ENCODE measurements around the gene SEC61B.
"Not testable (repeated sequence)": the region's sequence is repeated elsewhere in the genome, so short reads cannot be mapped to it uniquely, and the experiment has no call there.

Gene SEC61B

DNA sequence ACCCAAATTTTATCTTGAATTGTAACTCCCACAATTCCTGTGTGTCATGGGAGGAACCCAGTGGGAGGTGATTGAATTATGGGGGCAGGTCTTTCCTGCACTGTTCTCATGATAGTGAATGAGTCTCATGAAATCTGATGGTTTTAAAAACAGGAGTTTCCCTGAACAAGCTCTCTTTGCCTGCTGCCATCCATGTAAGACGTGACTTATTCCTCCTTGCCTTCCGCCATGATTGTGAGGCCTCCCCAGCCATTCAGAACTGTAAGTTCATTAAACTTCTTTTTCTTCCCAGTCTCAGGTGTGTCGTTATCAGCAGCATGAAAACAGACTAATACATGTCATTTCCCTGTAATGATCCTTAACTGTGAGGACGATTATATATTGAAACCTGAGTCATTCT lies 15.8 kb downstream of the SEC61B start:
- DNase-seq (ENCODE audit: low read depth in 2 of 2) = not testable (repeated sequence)

DNA sequence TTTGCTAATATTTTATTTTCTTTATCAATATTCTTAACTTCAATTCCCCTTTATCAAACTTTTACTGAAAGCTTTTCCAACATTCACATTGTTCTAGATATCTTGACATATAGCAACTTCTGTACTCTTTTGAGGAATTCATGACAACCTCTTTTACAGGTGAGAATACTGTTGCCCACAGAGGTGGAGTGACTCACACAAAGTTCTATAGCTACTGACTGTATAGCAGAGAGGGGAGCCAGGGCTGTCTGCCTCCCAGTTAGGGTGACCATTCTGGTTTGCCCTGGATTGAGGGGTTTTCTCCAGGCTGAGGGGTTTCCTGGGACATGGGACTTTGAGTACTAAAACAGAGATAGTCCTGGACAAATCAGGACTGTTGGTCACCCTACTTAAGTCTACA lies 16.2 kb downstream of the SEC61B start:
- no peak for DNase-seq (ENCODE audit: low read depth in 2 of 2)

DNA sequence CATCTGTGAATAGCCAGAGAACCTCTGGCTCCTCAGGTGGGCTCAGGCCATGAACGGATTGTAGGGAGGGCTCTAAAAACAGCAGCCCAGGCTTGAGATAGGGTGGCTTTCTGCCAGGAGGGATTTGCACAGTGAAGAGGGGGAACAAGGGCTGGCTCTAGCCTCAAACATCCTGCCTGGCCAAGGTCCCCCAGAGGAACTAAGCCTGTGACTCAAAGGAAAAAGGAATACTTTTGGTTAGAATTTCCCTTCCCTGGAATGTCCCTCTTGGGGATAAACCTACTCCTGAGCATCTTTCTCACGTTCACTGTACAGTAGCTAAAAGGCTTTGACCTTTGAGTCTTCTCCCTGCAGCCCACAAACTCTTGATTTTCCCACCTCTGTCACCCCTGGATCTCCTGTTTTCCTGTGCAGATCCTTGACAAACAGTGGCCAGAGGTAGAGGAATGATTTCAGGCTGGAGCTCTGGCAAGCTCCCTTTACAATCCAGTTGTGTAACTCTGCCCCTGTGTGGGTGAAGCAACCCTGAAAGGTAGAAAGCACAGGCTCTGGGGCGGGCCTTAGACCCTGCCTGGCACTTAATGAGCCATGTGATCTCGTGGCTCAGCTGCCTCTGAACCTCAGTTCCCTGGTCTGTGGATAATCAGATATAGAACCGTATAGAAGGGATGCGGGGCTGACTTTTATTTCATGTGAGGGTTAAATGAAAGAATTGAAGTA lies 17.4 kb downstream of the SEC61B start:
- no peak for DNase-seq (ENCODE audit: low read depth in 2 of 2)

DNA sequence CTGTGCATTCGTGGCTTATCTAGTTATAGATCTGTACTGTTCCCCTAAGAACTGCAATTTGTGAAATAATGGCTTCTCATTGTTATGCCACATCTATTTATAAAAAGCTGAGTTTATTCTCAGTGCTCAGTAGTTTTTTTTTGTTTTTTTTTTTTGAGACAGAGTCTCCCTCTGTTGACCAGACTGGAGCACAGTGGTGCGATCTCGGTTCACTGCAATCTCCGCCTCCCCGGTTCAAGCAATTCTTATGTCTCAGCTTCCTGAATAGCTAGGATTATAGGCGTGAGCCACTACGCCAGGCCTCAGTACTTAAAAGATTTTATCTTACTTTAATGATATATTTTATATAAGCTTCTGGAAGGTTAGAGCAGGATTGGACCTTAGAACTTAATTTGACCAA lies 19.0 kb downstream of the SEC61B start:
- DNase-seq (ENCODE audit: low read depth in 2 of 2) = no peak

DNA sequence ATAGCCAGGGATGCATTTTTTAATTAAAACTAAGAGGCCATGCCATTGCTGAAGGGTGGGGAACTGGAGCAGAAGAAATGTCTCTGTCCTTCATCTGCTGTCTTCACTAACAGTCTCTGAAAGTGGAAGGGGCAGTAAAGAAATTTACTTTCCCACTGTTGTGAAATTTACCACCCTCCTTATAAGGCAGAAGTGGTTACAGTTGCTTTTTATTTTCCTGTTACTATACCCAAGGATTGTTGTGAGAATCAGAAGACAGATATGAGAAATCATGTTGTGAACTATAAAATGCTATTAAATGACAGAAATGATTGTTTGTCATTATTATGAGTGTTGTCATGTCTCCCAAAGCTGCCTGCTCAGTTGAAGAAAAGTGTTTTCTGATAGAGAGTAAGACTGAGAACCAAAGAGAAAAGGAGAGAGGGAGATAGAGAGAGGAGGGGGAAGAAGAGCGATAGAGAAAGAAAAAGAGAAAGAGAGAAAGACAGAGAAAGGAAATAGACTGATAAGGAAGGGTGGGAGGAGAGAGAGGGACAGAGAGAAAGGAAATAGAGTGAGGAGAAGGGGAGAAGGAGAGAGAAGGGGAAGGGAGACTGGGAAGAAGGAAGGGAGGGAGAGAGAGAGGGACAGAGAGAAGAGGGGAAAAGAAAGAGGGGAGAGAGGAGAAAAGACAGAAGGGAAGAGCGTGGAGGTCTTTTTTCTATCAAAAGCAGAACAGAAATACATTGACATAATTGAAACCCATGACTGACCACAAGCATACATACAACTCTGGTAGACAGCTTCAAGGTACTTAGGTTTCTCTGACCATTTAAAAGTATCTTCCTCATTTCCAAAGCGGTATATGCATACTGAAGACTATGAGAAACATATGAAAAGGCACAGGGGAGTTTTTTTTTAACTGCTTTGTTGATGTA lies 22.5 kb downstream of the SEC61B start:
- DNase-seq (ENCODE audit: low read depth in 2 of 2) = no peak

DNA sequence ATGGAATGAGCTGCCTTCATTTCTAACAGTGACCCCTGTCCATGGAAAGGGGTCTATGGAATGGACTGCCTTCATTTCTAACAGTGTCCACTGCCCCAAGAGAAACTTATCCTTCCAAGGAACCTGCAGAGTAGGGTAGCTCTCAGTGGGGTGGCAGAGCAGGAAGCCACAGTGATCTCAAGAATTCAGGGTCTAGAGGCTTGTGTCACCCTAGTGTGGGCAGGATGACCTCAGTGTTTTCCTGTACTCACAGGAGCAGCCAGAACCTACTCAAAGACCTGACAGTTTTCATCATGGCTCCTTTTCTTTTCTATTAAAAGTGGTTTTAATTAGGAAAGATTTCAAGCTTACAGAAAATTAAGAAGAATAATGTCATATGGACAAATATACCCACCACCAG lies 27.5 kb downstream of the SEC61B start:
- no peak for DNase-seq (ENCODE audit: low read depth in 2 of 2)

DNA sequence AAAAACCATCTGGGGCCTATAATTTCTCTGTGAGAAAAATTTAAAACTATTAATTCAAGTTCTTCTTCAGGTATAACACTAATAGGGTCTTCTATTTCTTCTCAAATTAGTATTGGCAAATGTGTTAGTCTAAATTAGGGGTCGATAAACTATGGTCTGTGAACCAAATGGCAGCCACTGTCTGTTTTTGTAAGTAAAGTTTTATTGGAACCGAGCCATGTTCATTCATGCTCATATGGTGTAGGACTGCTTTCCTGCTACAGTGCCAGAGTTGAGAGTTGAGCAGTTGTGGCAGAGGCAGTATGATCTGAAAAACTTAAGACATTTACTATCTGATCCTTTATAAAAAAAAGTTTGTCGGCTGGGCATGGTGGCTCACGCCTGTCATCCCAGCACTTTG lies 29.1 kb downstream of the SEC61B start:
- DNase-seq (ENCODE audit: low read depth in 2 of 2) = no peak

DNA sequence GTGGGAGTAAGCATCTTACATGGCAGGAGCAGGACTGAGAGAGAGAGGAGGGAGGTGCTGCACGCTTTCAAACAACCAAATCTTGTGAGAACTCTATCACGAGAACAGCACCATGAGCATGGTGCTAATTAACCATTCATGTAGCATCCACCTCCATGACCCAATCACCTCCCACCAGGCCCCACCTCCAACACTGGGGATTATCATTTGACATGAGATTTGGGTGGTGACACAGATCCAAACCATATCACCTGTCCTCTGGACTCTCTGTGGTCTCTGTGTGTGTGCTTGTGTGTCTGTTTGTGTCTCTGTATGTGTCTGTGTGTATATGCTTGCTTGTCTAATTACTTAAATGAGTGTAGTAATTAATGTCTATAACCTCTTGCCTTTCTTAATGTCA lies 31.1 kb downstream of the SEC61B start:
- no peak for DNase-seq (ENCODE audit: low read depth in 2 of 2)

DNA sequence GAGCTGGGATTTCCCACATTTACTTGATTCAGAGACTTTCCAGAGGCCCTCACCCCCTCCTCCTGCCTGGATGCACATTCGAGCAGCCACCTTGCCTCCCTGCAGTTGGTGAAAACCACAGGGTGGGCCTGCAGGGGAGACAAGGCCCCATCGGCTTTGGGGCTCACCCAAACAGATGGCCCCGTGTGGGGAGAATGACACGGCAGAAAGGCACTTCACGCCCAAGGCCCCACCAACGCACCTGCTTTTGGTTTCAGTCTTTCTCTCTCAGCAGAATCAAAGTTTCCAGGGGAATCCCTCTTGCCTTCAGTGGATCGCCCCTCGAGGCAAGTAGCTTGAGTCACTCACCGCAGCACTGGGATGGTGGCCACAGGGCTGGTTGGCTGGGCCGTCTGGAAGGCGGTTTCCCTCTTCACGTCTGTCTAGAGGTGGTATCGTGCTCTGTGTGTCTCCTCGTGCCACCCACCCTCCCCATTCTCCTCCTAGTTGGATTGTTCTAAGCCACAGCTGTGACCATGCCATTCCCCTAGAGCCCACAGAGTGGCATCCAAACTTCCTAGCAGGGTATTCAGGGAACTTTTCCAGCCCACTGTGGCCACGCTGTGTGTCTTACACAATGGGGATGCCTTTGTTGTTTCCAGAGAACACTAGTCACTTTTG lies 31.8 kb downstream of the SEC61B start:
- peak; percentile 55 to 71 for DNase-seq (ENCODE audit: low read depth in 2 of 2)

DNA sequence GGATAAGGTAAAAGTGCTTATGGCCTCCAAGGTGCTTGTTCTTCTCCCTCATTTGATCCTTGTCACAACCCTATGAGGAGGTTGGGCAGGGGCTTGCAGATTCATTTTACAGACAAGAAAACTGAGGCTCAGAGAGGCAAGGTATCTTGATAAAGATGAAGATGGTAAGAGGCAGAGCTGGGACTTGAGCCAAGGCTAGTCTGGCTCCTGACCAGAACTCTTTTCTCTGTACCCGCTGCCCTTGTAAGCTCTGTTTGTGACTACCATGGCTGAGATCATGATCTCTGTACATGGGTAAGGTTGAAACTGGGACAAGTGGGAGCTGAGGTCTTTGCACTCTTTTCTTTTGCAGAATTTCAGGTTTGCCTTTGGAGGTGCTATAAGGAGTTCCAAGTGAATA lies 33.6 kb downstream of the SEC61B start:
- no peak for DNase-seq (ENCODE audit: low read depth in 2 of 2)

DNA sequence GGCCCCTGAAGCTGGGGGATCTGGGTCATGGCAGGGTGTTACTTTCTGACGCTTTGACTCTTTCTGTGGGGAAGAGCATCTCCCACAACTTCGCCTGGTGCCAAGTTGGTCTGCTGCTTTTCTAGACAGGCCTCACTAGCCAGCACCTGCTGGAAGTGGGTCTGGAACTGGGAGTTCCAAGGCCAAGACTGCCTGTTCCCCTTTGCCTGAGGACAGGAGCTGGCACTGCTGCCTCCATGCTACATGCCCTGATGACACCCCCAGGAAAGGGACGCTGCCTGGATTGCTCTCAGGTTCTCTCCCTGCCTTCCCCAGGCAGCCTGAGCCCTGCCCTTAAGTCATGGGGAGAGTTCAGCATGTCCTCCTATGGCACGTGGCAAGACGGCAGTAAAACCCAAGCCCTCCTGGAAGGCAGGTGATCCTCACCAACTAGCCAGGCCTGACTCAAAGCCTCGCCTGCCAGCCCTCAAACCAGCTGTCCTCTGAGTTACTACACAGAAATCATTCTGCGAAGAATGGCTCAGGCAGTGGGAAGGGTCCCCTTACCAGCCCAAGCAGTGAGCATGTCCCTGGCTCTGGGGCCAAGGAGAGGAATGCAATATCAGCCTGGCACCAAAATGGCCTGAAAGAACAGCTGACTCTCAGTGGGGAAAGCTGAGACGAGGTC lies 35.8 kb downstream of the SEC61B start:
- no peak for DNase-seq (ENCODE audit: low read depth in 2 of 2)

DNA sequence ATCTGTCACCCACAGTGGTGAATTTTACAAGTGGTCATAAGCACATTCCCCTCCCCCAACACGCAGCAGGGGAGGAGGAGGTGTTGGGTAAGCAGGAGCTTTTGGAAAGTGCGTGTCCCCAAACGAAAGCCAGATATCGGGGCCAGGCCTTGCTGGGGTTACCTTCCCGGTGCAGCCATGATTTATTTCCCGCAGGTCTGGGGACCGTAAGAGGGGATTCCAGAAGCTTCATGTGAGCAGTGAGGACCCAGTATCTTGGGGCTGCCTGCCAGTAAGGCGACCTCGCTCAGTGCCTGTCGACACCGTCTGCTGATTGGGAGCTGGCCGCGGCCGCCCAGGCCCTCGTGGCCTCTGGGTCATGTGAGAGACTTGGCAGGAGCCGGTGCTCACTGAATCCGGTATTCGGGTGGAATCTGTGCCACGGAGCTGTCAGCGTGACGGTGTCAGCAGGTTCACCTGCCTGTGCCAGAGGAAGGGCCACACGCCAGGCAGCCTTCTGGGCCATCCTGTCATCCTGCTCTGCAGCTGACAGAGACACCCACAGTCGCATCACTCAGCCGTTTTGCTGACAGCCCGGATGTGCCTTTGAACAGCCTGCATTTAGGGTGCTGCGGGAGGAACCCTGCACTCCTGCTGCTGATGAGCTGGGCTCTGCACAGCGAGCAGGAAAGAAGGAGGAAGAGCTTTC lies 37.3 kb downstream of the SEC61B start:
- peak in 1 of 2 donors; percentile 11 for DNase-seq (ENCODE audit: low read depth in 2 of 2)

DNA sequence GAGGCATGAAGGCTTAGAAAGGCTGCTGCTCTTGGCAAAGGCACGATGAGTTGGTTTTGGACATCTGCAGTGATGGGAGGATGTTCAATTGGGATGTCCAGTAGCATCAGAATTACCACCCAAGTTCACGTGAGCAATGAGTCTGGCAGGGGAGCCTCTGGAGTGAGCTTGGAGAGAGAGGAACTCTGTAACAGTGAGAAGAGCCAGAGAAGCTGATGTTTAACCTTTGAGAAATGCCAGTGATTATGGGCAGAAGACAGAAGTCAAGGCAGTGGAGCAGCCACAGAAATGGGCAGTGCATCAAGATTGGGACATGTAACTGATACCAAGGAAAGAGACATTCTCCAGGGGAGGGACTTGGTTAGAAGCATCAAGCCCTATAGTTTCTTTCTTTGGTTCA lies 39.8 kb downstream of the SEC61B start:
- DNase-seq (ENCODE audit: low read depth in 2 of 2) = no peak

DNA sequence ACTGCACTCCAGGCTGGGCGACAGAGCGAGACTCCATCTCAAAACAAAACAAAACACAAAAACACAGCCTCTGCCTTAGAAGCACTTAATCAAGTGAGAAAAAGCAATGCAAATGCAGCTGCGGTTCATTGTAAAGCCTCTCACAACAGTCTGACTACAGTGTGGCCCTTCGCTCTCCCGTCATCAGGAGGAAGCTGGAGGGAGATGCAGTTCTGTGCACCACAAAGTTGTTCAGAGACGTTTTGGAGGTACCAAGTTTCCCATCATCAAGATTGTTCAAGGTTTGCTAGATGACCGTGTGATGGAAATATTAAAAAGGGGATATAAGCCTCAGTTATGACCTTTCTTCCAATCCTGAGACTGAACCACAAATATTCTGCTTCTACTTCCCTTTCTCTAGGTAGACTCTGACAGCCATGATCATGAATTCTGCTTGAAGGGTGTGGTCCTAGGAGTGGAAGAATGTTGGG lies 40.9 kb downstream of the SEC61B start:
- DNase-seq (ENCODE audit: low read depth in 2 of 2) = no peak

DNA sequence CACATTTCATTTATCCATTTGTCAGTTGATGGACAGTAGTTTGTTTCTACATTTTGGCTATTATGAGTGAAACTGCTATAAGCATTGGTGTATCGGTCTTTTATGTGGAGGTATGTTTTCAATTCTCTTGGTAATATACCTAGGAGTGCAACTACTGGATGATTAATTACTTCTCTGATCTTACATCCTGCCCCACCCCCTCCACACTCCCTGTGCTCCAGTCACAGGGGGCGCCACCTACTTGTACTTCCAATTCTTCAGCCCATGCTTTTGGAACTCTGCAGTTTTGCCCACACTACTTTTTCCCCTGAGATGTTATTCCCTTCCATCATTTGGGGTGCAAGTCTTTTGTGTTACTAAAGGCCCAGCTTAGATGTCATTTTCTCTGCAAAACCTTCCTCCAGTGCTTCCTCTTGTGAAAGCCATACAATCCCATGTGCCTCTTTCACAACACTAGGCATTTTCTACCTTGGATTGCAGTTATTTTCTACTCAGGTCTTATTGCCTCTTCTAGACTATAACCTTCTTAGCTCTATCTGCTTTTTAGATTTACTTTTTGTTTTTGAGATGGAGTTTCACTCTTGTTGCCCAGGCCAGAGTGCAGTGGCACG lies 42.1 kb downstream of the SEC61B start:
- no peak for DNase-seq (ENCODE audit: low read depth in 2 of 2)

DNA sequence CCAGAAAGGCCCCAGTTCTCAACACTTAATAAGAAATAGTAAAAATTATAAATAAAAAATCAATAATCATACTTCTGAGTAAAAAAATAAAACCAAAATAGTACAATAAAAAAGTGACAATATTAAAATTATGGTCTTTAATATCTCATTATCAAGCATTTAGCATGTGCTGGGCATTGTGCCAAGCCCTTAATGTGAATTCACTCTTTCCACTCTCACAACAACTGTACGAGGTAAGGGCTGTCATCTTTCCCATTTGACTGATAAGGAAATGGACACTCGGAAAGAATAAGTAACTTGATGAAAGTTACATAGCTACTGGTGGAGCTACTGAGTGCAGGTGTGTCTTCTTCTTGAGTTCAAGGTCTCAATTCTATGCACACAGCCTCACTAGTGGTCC lies 43.6 kb downstream of the SEC61B start:
- no peak for DNase-seq (ENCODE audit: low read depth in 2 of 2)

DNA sequence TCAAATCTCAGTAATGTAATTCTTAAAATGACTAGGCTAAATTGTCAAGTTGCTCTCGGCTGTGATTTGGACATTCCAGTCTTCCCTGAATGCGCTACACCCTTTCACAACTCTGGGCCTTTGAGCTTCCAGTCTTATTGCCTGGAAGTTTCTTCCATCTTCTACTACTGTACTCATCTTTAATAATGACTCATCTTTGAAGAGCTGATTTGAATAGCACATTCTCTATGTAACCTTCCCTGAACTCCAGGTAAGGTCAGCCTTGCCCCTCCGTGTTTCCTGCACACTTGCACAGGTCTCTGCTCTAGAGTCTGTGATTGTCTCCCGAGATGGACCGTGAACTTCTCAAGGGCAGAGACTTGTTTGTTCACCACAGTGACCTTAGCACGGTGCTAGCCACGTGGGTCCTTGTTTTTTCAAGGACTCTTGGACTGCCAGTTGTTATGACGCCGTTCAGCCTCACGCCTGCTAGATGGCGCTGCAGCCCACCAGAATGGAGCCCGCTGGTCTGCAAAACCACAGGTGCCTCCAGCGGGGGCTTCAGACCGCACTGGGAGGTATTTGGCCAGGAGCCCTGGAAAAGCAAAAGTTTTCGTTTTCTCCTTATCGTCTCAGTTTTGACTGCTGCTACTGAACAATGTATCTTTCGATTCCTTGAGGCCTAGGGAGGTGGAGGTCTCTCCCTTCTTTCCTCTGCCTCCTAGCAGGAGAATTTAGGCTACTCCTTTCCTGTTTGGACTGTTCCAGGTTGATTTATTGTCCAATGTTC lies 44.4 kb downstream of the SEC61B start:
- DNase-seq (ENCODE audit: low read depth in 2 of 2) = peak in 1 of 2 donors; percentile 19

DNA sequence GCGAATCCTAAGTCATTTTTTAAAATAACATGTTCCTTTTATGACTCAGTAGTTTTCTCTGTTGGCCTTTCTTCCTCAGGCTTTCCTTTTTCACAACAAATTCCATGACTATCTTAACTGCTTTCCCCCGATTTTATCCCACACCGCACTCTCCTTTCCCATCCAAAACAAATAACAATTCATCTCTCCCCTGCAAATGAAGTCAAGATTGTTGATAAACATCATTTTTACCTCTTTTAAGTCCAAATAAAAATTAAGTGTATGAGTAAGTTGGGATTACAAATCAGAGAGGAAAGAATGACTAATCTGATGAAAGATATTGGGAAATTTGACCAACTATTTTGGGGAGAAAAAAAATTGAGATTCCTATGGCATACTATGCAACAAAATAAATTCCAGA lies 47.3 kb downstream of the SEC61B start:
- no peak for DNase-seq (ENCODE audit: low read depth in 2 of 2)

DNA sequence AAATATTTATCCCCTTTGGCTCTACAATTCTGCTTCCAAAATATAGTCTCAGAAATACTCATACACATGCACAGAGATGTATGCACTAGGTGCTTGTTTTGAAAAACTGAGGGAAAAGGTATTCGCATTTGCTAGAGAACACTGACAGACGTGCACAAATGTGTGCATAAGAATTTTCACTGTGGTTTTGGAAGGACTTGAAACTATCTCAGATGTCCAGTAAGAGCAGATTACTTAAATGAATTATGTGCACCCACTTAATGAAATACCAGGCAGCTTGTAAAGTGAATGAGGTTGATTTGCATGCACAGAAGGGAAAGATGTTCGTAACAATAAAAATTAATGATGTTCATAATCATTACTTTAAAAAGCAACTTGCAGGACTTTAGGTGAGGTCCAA lies 48.4 kb downstream of the SEC61B start:
- DNase-seq (ENCODE audit: low read depth in 2 of 2) = no peak

DNA sequence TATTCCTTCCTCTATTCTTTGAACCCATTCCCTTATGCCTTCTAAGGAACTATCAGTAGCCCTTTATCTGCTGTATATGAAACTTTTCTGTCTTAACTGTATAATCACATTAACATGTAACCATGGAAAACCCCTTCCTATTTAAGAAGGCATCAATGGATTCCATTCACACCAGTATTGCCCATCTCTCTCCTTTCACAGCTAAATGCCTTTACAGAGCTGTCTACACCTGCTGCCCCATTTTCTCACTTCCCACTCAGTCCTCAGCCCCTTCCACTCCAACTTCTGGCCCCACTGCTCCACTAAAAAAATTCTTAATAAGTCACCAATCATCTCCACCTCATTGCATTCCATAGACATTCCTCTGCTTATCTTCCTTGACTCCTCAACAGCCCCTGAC lies 50.8 kb downstream of the SEC61B start:
- DNase-seq (ENCODE audit: low read depth in 2 of 2) = no peak
